IPS DF 4.7 (cell line): ENCODE data around the gene SCYGR8.

Experiments
- DNase-seq: peaks from one replicate; pipeline ENCODE4 v3.0.0-alpha.2; 2013; ENCODE audit warnings: low spot score; ENCODE audit errors: extremely low read depth

Gene SCYGR8

GRCh38 chr2:227761740-227762476, 16.2 kb downstream of the SCYGR8 start:
- no peak for DNase-seq

GRCh38 chr2:227765788-227766372, 20.2 kb downstream of the SCYGR8 start:
- DNase-seq: no peak

GRCh38 chr2:227766373-227766883, 20.7 kb downstream of the SCYGR8 start:
- DNase-seq: no peak

- no peak for DNase-seq
Observed at GRCh38 chr2:227767830-227768229, 22.1 kb downstream of the SCYGR8 start.

GRCh38 chr2:227772197-227772661, 26.5 kb downstream of the SCYGR8 start:
- no peak for DNase-seq

GRCh38 chr2:227772932-227773331, 27.2 kb downstream of the SCYGR8 start:
- DNase-seq: no peak

GRCh38 chr2:227774011-227774624, 28.4 kb downstream of the SCYGR8 start:
- DNase-seq: no peak

GRCh38 chr2:227774895-227775842, 29.5 kb downstream of the SCYGR8 start:
- DNase-seq: no peak

- DNase-seq: no peak
Observed at GRCh38 chr2:227780981-227781615, 35.4 kb downstream of the SCYGR8 start.

GRCh38 chr2:227781841-227782240, 36.1 kb downstream of the SCYGR8 start:
- DNase-seq: no peak

GRCh38 chr2:227782804-227783203, 37.1 kb downstream of the SCYGR8 start:
- no peak for DNase-seq

GRCh38 chr2:227783404-227784138, 37.9 kb downstream of the SCYGR8 start:
- DNase-seq: no peak

- DNase-seq: no peak
Observed at GRCh38 chr2:227785293-227785692, 39.6 kb downstream of the SCYGR8 start.

- no peak for DNase-seq
Observed at GRCh38 chr2:227788561-227789018, 42.9 kb downstream of the SCYGR8 start.

GRCh38 chr2:227789803-227790202, 44.1 kb downstream of the SCYGR8 start:
- no peak for DNase-seq

- DNase-seq: no peak
Observed at GRCh38 chr2:227793148-227793712, 47.5 kb downstream of the SCYGR8 start.
